ENCODE results near the gene ERVV-1. TPM values are rescaled to one million over a fixed set of nuclear protein-coding genes. Genes with fewer than 3 reads are reported as not detected.
A peak's percentile ranks its signal among the peaks of the same experiment; 100 is the strongest.

Gene ERVV-1
- total and polyA plus RNA-seq, 2 of the 4 experiments (the other 2 are of a cell fraction) = not detected

- DNase-seq (peak; percentile 66), ATAC-seq (ENCODE audit: low read depth) (peak; percentile 93)
- Histone ChIP-seq H3K27me3 (ENCODE audit: control insufficient read depth, insufficient read depth, low read length) (no peaks in the 10 kb centered on the region), H3K4me3 (ENCODE audit: insufficient read depth, low read depth, low read length) (peak overlapping the region; percentile 59), H2BK5ac (ENCODE audit: low read depth, low read length, poor library complexity, severe bottlenecking) (no peak overlapping the region), H4K8ac (ENCODE audit: low read depth in 2 of 2, low read length in 2 of 2) (peak overlapping the region in 1 of 2 experiments; percentile 50; a peak in 1 of 4 replicates), H4K91ac (ENCODE audit: insufficient read depth, low read depth, low read length) (no peak overlapping the region; the same call in 1 of the 2 replicates), H3K9me3 (ENCODE audit: control insufficient read depth, insufficient read depth, low read length) (no peaks in the 10 kb centered on the region), H3K4ac (ENCODE audit: low read depth, low read length) (0 out of 2 replicates have a peak overlapping the region, but pooled peaks have one; percentile 8), H3K79me1 (ENCODE audit: low read depth in 1 of 2, low read length in 2 of 2) (peaks cover 4 to 6% of the 10 kb centered on the region in 2 experiments; a peak in 2 of 4 replicates), H2AK9ac (replicated peaks; ENCODE audit: low read depth, low read length, poor library complexity) (no peak overlapping the region), H2AFZ (replicated peaks; ENCODE audit: low read length, poor library complexity) (peak overlapping the region; percentile 95), H2BK120ac (ENCODE audit: low read depth, low read length) (no peak overlapping the region), H3K36me3 (ENCODE audit: control insufficient read depth, insufficient read depth, low read length) (no peaks in the 10 kb centered on the region), H3K18ac (ENCODE audit: low read depth, low read length) (no peak overlapping the region), H4K5ac (ENCODE audit: low read depth, low read length) (no peak overlapping the region), H3K4me1 (ENCODE audit: control insufficient read depth, insufficient read depth, low read length) (0 out of 2 replicates have a peak, but pooled peaks cover 3% of the 10 kb centered on the region), H3K9ac (ENCODE audit: low read depth, low read length) (peak overlapping the region; percentile 68), H4K20me1 (ENCODE audit: insufficient read depth, low read length) (no peaks in the 10 kb centered on the region), H3K4me2 (ENCODE audit: low read depth, low read length) (peak overlapping the region; percentile 92), H3K23ac (ENCODE audit: low read depth, low read length) (no peak overlapping the region), H2AK5ac (ENCODE audit: low read depth, low read length) (no peak overlapping the region), H3K56ac (ENCODE audit: extremely low read depth, insufficient read depth, low read length) (peak overlapping the region; percentile 22; the same call in 1 of the 2 replicates), H3K27ac (ENCODE audit: insufficient read depth, low read length) (peak overlapping the region; percentile 58), H3K9me1 (ENCODE audit: insufficient read depth, low read length) (no peaks in the 10 kb centered on the region), H2BK20ac (ENCODE audit: low read depth, low read length) (no peak overlapping the region), H2BK15ac (ENCODE audit: low read depth, low read length) (no peak overlapping the region), H3K14ac (replicated peaks; ENCODE audit: low read depth, low read length) (peak overlapping the region; percentile 12; the same call in 1 of the 2 replicates)
- in situ Hi-C loops (cut with MboI; ENCODE audit: low sequenced_read_pairs) (no loop called here), dilution Hi-C loops (cut with HindIII; ENCODE audit: low sequenced_read_pairs, unreplicated experiment) (no loop called here), intact Hi-C loops (cut with micrococcal nuclease) (loop anchor here (1.0 to 10.0 kb wide), 2 partner anchors 109 to 201 kb away; partner anchors contain the start of gene ZNF665)
- TF ChIP-seq, protein P1, sequence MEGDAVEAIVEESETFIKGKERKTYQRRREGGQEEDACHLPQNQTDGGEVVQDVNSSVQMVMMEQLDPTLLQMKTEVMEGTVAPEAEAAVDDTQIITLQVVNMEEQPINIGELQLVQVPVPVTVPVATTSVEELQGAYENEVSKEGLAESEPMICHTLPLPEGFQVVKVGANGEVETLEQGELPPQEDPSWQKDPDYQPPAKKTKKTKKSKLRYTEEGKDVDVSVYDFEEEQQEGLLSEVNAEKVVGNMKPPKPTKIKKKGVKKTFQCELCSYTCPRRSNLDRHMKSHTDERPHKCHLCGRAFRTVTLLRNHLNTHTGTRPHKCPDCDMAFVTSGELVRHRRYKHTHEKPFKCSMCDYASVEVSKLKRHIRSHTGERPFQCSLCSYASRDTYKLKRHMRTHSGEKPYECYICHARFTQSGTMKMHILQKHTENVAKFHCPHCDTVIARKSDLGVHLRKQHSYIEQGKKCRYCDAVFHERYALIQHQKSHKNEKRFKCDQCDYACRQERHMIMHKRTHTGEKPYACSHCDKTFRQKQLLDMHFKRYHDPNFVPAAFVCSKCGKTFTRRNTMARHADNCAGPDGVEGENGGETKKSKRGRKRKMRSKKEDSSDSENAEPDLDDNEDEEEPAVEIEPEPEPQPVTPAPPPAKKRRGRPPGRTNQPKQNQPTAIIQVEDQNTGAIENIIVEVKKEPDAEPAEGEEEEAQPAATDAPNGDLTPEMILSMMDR (conservative IDR thresholded peaks at IDR 0.05; ENCODE audit: low read depth, low read length) = peak; percentile 59
- peak; percentile 24; the same call in 1 of the 2 replicates for TF ChIP-seq MAZ (IDR thresholded peaks at IDR 0.05; ENCODE audit: borderline replicate concordance, low read depth, low read length)
- no peak for TF ChIP-seq ELK1 (IDR thresholded peaks at IDR 0.05; ENCODE audit: borderline replicate concordance, low read depth, low read length)
- BruUV-seq (replicated peaks) = no TSS peak
- POLR2A ChIA-PET (ENCODE audit: unreplicated experiment) = no interaction called here
- WGBS, 2 experiments (ENCODE audit: extremely low coverage in 2 of 2, insufficient read length in 1 of 2) = 0% methylated on average over 4 of the region's 50 CpGs; no CpG with 5 or more reads in 1 of the 2 experiments
- CTCF ChIA-PET = interaction anchor here (0.6 to 0.8 kb wide), 3 partner anchors 36 to 1370 kb away, joined by 3 to 5 read pairs (median 4); no protein-coding TSS in a partner anchor
These were observed 20.2 kb upstream of the ERVV-1 start for GRCh38 chr19:52993342-52994178.

Measured in IMR-90 (cell line).